Sigmoid colon (tissue), 7 donors: Measurements from ENCODE around the gene HNRNPD. TPM values are rescaled to one million over a fixed set of nuclear protein-coding genes. Genes with fewer than 3 reads are reported as not detected.
A peak's percentile ranks its signal among the peaks of the same experiment; 100 is the strongest.

Experiments
- DNase-seq: peaks from one replicate; pipeline ENCODE4 v3.0.0-alpha.2; 2019
- H3K27ac ChIP-seq, 4 donors: fragments of 200-600 bp; sonication (generic); one replicate each; pipeline ENCODE4 v1.5.1; 2016 to 2019; ENCODE audit warnings: mild to moderate bottlenecking in 1 of 4
- H3K27me3 ChIP-seq, 3 donors: fragments of 200-600 bp; sonication (generic); one replicate each; pipeline ENCODE4 v1.5.1; 2019; ENCODE audit warnings: mild to moderate bottlenecking in 1 of 3
- H3K36me3 ChIP-seq, 4 donors: fragments of 200-600 bp; sonication (generic); one replicate each; pipeline ENCODE4 v1.5.1; 2016 to 2019
- H3K4me1 ChIP-seq, 4 donors: fragments of 200-600 bp; sonication (generic); one replicate each; pipeline ENCODE4 v1.5.1; 2017 to 2019
- H3K4me3 ChIP-seq, 4 donors: fragments of 200-600 bp; sonication (generic); one replicate each; pipeline ENCODE4 v1.5.1; 2017 to 2019; ENCODE audit warnings: mild to moderate bottlenecking in 2 of 4, moderate library complexity in 1 of 4
- H3K9me3 ChIP-seq, 4 donors: fragments of 200-600 bp in 3 of 4; sonication (generic) in 3 of 4; one replicate each; pipeline versions ENCODE4 v1.5.1 to v1.6.1; 2013 to 2019
- EP300 ChIP-seq, 4 donors: sonication (generic); formaldehyde crosslinking; IDR thresholded peaks; one replicate each; pipeline ENCODE4 v1.6.1; 2017; ENCODE audit warnings: antibody characterized with exemption in 4 of 4
- POLR2A ChIP-seq, 2 donors: fragments of 450-650 bp; IDR thresholded peaks; one replicate each; pipeline ENCODE4 v1.6.1; 2016; ENCODE audit warnings: antibody characterized with exemption in 2 of 2, mild to moderate bottlenecking in 2 of 2, moderate library complexity in 2 of 2
- POLR2AphosphoS5 ChIP-seq, 4 donors: sonication (generic); formaldehyde crosslinking; IDR thresholded peaks; one replicate each; pipeline ENCODE4 v1.6.1; 2017; ENCODE audit warnings: antibody characterized with exemption in 4 of 4
- WGBS, 2 donors: extraction: QIAGEN DNeasy Blood & Tissue Kit; methylation state at CpG; one replicate each; pipeline ENCODE4 v1.1.7; 2013; 5-methylcytosine and 5-hydroxymethylcytosine counted together
- intact Hi-C: fragments of 100-400 bp; cut with DNase I; formaldehyde crosslinking; loops from one replicate; pipeline ENCODE4 v1.15.1; 2023
- polyA plus RNA-seq, 3 donors: library from polyadenylated mRNA; stranded (reverse); fragments of 200-250 nt; gene quantifications; one replicate each; pipeline ENCODE4 v1.2.3, GENCODE V29; 2013
- total RNA-seq, 4 donors: library from RNA; depleted of rRNA; stranded (reverse); fragments of >200 nt; gene quantifications; one replicate each; pipeline ENCODE4 v1.1.0, GENCODE V29; 2016
- TF ChIP-seq, protein P1 (sequence below), 4 experiments: fragments of 450-650 bp in 3 of 4; fragments of 200-600 bp in 1 of 4; IDR thresholded peaks; one replicate each; pipeline ENCODE4 v1.5.1; 2016 to 2019; ENCODE audit warnings: antibody characterized with exemption in 4 of 4, mild to moderate bottlenecking in 3 of 4, moderate library complexity in 2 of 4
- donor health status: healthy with polysubstance abuse.
- donor health status: Bipolar disorder and iron deficiency.
- donor health status: healthy.

HNRNPD gene
- total and polyA plus RNA-seq, 7 donors, result 64.6 to 193 (median 80.9) TPM

DNA sequence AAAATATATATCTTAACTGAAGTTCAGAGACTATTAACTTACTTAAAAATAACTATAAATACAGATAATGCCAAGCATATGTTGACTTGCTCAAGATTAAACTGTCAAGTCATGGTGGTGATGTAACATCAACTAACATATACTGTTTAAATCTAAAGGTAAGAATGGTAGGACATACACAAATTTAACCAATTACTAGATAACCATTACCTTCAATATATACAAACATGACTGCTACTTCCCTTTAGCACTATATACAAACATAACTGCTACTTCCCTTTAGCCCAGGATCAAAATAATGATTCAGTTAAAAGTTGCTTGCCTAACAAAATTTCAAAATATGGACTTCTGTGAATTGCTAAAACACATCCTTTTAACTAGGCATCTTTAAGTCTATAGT is 14.9 kb downstream of the HNRNPD start:
- peaks cover 0 to 65% (median 59%) of the 10 kb centered on the region in 4 donors for H3K4me1 ChIP-seq
- no peaks in the 10 kb centered on the region for H3K9me3 ChIP-seq
- H3K27ac ChIP-seq, result peak overlapping the region; percentile 38 to 72 (median 56)
- TF ChIP-seq EP300 (IDR thresholded peaks at IDR 0.05), result no peak
- no peak for TF ChIP-seq POLR2AphosphoS5 (IDR thresholded peaks at IDR 0.05)
- no peak for TF ChIP-seq POLR2A (IDR thresholded peaks at IDR 0.05)
- TF ChIP-seq, protein P1, sequence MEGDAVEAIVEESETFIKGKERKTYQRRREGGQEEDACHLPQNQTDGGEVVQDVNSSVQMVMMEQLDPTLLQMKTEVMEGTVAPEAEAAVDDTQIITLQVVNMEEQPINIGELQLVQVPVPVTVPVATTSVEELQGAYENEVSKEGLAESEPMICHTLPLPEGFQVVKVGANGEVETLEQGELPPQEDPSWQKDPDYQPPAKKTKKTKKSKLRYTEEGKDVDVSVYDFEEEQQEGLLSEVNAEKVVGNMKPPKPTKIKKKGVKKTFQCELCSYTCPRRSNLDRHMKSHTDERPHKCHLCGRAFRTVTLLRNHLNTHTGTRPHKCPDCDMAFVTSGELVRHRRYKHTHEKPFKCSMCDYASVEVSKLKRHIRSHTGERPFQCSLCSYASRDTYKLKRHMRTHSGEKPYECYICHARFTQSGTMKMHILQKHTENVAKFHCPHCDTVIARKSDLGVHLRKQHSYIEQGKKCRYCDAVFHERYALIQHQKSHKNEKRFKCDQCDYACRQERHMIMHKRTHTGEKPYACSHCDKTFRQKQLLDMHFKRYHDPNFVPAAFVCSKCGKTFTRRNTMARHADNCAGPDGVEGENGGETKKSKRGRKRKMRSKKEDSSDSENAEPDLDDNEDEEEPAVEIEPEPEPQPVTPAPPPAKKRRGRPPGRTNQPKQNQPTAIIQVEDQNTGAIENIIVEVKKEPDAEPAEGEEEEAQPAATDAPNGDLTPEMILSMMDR (IDR thresholded peaks at IDR 0.05), result no peak
- H3K27me3 ChIP-seq, result no peaks in the 10 kb centered on the region
- intact Hi-C loops, result loop anchor here (5.0 kb wide), 1 partner anchor 887 kb away; the partner anchor contains the start of gene RASGEF1B
- H3K4me3 ChIP-seq, result no peak overlapping the region
- H3K36me3 ChIP-seq, result peaks cover 16 to 48% (median 22%) of the 10 kb centered on the region in 4 donors
- DNase-seq, result no peak

DNA sequence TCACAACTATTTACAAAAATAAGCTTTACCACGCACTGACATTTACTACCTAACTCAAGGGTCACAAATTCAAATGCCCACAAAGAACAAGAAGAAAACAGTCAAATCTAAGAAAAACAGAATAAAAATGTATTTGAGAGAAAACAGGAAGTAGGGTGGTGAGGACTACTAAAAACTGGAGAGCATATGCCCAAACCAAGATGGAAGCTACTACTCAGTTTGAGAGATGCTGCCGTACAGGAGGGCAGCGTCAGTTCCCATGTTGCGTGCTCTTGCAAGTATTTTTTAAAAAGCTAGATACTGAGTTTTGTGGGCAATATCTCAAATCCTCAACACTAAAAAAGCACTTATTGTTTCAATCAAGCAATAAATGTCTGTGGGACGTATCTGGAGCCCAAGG is 16.2 kb downstream of the HNRNPD start:
- TF ChIP-seq, protein P1 (IDR thresholded peaks at IDR 0.05), result no peak
- TF ChIP-seq EP300 (IDR thresholded peaks at IDR 0.05) (no peak), POLR2A (IDR thresholded peaks at IDR 0.05) (no peak), POLR2AphosphoS5 (IDR thresholded peaks at IDR 0.05) (no peak)
- 84 to 90% methylated on average over 5 of the region's 5 CpGs for WGBS, 2 donors
- Histone ChIP-seq H3K9me3 (no peaks in the 10 kb centered on the region), H3K27ac (peak overlapping the region in 1 of 4 donors; percentile 72), H3K4me3 (no peak overlapping the region), H3K36me3 (peaks cover 16 to 55% (median 25%) of the 10 kb centered on the region in 4 donors), H3K27me3 (no peaks in the 10 kb centered on the region), H3K4me1 (peaks cover 0 to 57% (median 54%) of the 10 kb centered on the region in 4 donors)
- DNase-seq, result no peak
- intact Hi-C loops, result loop anchor here (5.0 kb wide), 1 partner anchor 885 kb away; the partner anchor contains the start of gene RASGEF1B

DNA sequence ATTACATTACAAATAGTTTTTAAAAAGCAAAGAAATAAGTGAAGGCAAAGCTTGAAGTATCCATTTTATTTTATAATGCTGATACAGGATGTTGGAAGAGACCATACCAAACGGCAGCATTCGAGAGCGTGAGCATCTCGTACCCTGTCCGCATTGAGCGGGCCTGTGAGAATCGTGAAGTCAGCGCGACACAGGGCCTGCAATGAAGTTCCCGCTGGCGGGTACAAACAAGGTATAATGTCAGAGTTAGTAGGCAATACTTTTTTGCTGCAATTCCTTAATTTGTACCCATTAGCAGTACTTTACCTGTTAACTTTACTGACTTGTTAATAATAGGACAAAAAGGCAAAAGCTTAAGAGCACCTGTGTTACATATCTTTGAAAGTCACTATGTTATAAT is 19.0 kb downstream of the HNRNPD start:
- Histone ChIP-seq H3K4me1 (peaks cover 0 to 37% (median 32%) of the 10 kb centered on the region in 4 donors), H3K4me3 (no peak overlapping the region), H3K27me3 (no peaks in the 10 kb centered on the region), H3K36me3 (peaks cover 17 to 76% (median 28%) of the 10 kb centered on the region in 4 donors), H3K9me3 (no peaks in the 10 kb centered on the region), H3K27ac (no peak overlapping the region)
- no peak for TF ChIP-seq EP300 (IDR thresholded peaks at IDR 0.05)
- no peak for DNase-seq
- 95 to 96% methylated on average over 11 of the region's 11 CpGs for WGBS, 2 donors
- intact Hi-C loops, result loop anchor here (5.0 kb wide), 1 partner anchor 882 kb away; the partner anchor contains the start of gene RASGEF1B

GRCh38 chr4:82352825-82353366 is 20.9 kb downstream of the HNRNPD start:
- no peaks in the 10 kb centered on the region for H3K9me3 ChIP-seq
- peaks cover 17 to 71% (median 28%) of the 10 kb centered on the region in 4 donors for H3K36me3 ChIP-seq
- WGBS, 2 donors, result 56 to 76% methylated on average over 2 of the region's 2 CpGs
- H3K27me3 ChIP-seq, result no peaks in the 10 kb centered on the region
- DNase-seq, result no peak
- peaks cover 0 to 18% (median 14%) of the 10 kb centered on the region in 4 donors for H3K4me1 ChIP-seq
- H3K27ac ChIP-seq, result peak overlapping the region in 1 of 4 donors; percentile 41
- intact Hi-C loops, result no loop called here
- no peak for TF ChIP-seq POLR2A (IDR thresholded peaks at IDR 0.05)
- TF ChIP-seq, protein P1 (IDR thresholded peaks at IDR 0.05), result no peak
- H3K4me3 ChIP-seq, result no peak overlapping the region

DNA sequence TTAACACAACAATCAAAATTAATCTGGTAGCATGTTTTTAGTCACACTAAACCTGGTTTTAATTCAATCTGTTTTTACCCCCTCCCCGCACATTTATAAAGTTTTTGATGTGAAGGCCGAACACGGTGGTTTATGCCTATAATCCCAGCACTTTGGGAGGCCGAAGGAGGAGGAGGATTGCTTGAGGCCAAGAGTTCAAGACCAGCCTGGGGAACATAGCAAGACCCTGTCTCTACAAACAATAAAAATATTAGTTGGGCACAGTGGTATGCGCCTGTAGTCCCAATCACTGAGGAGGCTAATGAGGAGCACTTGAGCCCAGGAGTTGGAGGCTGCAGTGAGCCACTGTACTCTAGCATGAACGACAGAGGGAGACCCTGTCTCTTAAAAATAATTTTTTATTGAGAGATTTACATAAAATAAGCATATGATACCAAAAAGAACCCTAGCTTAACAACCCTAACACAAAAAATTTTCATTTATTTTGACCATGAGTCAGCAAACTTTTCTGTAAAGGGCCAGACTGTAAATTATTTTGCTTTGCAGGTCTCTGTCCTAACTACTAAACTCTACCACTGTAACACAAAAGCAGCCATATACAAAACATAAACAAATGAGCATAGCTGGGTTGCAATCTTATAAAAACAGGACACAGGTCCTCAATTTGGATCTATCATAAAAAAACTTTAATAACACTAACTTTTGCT is 21.5 kb downstream of the HNRNPD start:
- H3K4me3 ChIP-seq, result no peak overlapping the region
- H3K36me3 ChIP-seq, result peaks cover 18 to 69% (median 27%) of the 10 kb centered on the region in 4 donors
- H3K27me3 ChIP-seq, result no peaks in the 10 kb centered on the region
- WGBS, 2 donors, result 93 to 94% methylated on average over 6 of the region's 6 CpGs
- intact Hi-C loops, result no loop called here
- TF ChIP-seq POLR2A (IDR thresholded peaks at IDR 0.05), result no peak
- H3K4me1 ChIP-seq, result peaks cover 0 to 13% (median 13%) of the 10 kb centered on the region in 4 donors
- H3K27ac ChIP-seq, result peak overlapping the region in 3 of 4 donors; percentile 6 to 41 (median 17)
- DNase-seq, result no peak
- H3K9me3 ChIP-seq, result no peaks in the 10 kb centered on the region
